CD1c-positive myeloid dendritic cell (primary cell): Measurements from ENCODE around the gene MTARC2.
"Not testable (repeated sequence)": the region's sequence is repeated elsewhere in the genome, so short reads cannot be mapped to it uniquely, and the experiment has no call there.

Experiments
- DNase-seq: peaks from one replicate; pipeline ENCODE4 v3.0.0-alpha.2; 2016; ENCODE audit errors: extremely low spot score

The MTARC2 gene

GRCh38 chr1:220732137-220732536 is 16.0 kb upstream of the MTARC2 start:
- DNase-seq, result no peak

GRCh38 chr1:220732621-220733020 is 15.5 kb upstream of the MTARC2 start:
- DNase-seq, result peak; percentile 8

GRCh38 chr1:220733086-220733601 is 15.0 kb upstream of the MTARC2 start:
- DNase-seq, result peak; percentile 92

DNA sequence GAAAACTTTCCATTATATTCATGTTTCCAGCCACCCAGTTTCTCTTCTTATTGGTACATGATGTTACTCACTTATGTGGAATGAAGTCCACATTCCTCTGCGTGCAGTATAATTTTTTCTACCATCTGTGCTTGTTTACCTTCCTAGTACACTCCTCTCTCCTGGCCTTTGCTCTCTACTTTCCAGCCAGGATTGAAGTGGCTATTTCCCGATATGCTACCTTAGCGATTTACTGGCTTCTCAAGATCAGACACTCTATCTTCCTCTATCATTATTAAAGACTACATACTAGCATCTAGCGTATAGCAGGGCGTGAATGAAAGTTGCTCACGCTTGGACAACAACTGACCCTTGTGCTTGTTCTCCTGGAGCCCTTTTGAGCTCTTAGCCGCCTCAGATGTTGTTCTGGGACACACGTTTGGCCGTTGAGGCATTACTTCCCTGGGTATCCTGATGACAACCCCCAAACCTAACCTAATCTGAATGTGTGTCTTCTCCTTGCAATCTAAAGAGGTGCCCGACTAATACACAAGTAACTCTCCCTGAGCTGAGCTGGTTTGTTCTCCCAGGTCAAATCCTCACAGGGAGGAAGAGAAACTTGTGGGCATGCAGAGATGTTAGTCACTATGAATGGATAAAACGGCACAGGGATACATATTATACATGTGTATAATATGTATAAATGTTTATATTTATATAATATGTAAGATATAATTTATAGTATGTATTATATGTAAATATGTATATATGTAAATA is 13.4 kb upstream of the MTARC2 start:
- no peak for DNase-seq

DNA sequence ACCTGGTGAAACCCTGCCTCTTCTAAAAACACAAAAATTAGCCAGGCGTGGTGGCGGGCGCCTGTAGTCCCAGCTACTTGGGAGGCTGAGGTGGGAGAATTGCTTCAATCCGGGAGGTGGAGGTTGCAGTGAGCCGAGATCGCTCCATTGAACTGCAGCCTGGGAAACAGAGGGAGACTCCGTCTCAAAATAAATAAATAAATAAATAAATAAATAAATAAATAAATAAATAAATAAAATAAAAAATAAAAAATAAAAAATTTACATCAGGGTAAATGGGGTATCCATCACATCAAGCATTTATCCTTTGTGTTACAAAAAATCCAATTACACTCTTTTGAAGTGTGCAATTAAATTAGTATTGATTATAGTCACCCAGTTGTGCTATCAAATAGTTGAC is 11.8 kb upstream of the MTARC2 start:
- not testable (repeated sequence) for DNase-seq

DNA sequence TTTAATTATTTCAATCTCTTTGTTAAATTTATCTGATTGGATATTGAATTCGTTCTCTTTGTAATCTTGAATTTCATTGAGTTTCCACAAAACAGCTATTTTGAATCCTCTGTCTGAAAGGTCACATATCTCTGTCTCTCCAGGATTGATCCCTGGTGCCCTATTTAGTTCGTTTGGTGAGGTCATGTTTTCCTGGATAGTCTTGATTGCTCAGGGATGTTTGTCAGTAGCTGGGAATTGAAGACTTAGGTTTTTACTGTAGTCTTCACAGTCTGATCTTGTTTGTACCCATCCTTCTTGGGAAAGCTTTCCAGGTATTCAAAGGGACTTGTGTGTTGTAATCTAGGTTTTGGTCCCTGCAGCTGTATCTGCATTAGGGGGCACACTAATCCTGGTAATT is 6.8 kb upstream of the MTARC2 start:
- no peak for DNase-seq

DNA sequence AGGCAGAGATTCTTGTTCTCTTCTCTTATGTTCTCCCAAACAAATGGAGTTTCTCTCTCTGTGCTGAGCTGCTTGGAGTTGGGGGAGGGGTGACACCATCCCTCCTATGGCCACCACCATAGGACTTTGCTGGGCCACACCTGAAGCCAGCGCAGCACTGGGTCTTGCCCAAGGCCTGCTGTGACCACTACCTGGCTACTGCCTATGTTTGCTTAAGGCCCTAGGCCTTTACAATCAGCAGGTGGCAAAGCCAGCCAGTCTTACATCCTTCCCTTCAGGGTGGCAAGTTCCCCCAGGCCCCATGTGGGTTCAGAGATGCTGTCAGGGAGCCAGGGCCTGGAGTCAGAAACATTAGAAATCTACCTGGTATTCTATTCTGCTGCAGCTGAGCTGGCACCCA is 6.3 kb upstream of the MTARC2 start:
- no peak for DNase-seq

DNA sequence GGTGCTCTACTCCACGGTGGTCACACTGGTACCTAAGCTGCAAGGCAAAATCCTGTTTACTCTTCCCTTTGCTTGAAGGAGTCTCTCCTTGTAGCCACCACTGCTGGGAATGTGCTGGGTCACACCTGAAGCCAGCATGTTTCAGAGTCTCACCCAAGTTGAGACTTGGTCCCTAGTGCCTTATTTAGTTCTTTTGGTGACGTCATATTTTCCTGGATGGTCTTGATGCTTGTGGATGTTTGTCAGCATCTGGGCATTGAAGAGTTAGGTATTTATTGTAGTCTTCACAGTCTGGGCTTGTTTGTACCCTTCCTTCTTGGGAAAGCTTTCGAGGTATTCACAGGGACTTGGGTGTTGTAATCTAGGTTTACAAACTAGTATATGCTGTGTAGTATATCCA is 5.6 kb upstream of the MTARC2 start:
- DNase-seq, result no peak

- DNase-seq, result no peak
These were observed 1.3 kb upstream of the MTARC2 start for GRCh38 chr1:220746851-220747250.

DNA sequence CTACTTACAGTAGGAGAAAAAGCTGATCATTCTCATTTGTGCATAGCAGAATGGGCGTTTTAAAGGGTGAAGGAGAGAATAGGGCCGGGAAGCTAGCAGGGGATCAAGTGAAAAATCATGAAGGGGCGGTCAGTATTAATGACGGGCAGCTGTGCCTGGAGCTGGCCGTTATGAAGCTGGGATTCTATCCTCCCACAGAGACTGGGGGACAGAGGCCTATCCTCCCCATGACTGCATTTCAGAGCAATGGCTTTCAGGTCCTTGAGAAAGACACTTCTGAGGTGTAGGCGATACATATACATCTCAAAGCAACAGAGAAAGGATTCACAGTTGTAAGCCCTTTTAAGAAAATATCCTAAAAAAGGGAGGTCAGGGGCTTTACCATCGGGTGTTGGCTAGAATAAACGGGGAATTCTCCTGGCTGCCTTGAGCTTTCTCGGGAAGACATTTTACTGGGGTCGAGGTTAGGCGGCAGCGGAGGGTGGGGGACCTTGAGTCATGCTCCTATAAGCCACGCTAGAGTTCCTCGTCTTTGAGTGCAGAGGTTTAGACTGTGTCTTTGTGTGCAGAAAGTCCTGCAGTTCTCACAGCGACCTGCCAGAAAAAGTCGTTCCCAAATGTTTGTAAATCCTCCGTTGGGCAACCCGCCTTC is 559 bp upstream of the MTARC2 start:
- DNase-seq, result no peak

- no peak for DNase-seq
These were observed 814 bp downstream of the MTARC2 start for GRCh38 chr1:220748936-220749335.

- no peak for DNase-seq
These were observed 2.0 kb downstream of the MTARC2 start for GRCh38 chr1:220750131-220750515.

- no peak for DNase-seq
These were observed 3.0 kb downstream of the MTARC2 start for GRCh38 chr1:220751111-220751510.

DNA sequence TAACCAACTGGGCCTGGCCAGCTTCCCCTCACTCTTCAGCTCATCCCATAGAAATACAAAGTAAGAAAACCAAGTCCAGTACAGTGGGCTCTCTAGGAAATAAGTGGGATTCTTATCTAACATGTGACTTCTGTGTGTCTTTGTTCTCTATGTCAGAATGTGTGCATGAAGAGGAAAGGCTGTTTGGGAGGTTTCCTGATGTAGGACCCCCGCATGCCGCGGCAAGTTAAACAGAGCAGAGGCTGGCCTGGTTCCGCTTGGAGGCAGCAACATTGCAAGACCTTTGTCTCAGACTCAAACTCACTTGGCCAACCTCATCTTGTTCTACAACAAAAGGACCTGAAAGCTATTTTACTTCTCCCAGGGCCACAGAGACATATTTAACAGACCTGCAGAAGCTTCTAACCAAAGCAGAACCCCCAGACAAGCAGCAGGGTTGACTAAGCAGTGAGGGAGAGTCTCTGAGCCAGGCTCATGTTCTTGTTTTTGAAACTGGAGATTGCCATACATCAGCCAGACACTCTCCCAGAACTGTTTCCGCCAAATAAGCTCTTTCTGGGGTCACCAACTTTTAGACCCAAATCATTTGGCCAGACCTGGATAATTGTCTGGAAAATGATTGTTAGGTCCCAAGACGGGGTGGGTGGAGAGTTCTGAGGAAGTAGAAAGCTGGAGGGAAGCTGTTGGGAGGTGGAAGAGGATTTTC is 6.2 kb downstream of the MTARC2 start:
- DNase-seq, result no peak

DNA sequence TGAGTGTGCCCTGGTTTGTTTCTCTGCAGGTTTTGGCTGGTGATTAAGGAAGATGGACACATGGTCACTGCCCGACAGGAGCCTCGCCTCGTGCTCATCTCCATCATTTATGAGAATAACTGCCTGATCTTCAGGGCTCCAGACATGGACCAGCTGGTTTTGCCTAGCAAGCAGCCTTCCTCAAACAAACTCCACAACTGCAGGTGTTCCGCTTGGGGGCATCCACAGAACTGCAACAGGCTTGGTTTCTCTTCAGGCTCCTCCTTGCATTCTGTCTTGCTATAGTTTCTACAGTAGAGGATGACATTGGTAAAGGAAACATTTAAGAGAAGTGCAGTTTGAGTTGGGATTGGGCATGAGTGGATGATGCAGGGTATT is 6.8 kb downstream of the MTARC2 start:
- DNase-seq, result no peak

- DNase-seq, result peak; percentile 20
These were observed 7.2 kb downstream of the MTARC2 start for GRCh38 chr1:220755309-220755708.

DNA sequence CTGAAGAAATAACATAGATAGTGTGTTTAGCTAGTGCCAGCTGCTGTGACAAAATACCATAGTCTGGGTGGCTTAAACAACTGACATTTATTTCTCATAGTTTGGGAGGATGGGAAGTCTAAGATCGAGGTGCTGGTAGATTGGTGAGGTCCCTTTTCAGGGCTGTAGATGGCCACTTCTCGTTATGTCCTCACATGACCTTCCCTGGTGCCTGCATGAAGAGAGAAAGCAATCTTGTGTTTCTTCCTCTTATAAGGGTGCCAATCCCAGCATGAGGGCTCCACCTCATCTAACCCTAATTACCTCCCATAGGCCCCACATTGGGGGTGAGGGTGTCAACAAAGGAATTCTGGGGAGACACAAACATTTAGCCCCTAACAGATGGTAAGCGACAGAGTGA is 9.3 kb downstream of the MTARC2 start:
- DNase-seq, result no peak

- DNase-seq, result no peak
These were observed 11.0 kb downstream of the MTARC2 start for GRCh38 chr1:220759147-220759546.

GRCh38 chr1:220761688-220762427 is 13.7 kb downstream of the MTARC2 start:
- DNase-seq, result no peak

- DNase-seq, result no peak
These were observed 16.6 kb downstream of the MTARC2 start for GRCh38 chr1:220764757-220765156.

DNA sequence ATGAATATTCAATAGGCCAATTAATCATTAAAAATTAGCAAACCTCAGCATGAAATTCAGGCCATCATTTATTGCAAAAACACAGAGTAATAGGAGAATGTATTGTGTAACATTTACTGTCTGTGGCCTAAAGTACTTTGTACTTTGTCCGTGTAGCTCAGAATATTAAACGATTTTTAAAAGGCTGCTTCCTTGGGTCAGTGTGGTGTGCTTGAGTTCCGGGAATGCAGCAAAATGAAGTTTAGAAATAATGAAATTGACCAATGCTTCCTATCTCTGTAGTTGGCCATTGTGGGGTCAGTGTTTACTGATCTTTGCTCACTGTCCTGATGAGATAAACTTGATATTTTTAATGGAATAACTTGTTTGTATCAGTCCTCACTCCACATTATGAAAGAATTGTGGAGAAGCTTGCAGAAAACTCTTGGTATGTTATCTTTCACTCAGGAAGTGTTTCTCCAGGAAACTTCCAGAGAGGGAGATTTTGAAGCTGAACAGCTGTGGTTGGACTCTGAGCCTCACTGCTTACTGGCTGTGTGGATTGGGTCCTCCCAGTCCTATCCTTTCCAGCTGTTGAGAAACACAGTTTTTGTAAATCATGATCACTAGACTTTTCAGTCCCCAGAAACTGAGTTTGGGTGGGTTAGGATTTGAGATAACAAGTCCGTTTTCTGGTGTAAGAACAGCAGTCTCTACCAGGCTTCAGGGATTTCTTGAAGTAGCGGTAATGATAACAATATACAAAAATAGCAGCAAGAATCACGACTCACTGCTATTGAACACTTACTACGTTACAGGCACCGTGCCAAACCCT is 19.4 kb downstream of the MTARC2 start:
- peak; percentile 27 for DNase-seq
